COLO668 (cell line): ENCODE measurements around the gene DYSF.
"Not testable (repeated sequence)": the region's sequence is repeated elsewhere in the genome, so short reads cannot be mapped to it uniquely, and the experiment has no call there.

Experiments
- DNase-seq: peaks from one replicate; lab custom pipeline; 2025; ENCODE audit not compliant: unreplicated experiment; lab: John Stamatoyannopoulos, UW

Gene DYSF

DNA sequence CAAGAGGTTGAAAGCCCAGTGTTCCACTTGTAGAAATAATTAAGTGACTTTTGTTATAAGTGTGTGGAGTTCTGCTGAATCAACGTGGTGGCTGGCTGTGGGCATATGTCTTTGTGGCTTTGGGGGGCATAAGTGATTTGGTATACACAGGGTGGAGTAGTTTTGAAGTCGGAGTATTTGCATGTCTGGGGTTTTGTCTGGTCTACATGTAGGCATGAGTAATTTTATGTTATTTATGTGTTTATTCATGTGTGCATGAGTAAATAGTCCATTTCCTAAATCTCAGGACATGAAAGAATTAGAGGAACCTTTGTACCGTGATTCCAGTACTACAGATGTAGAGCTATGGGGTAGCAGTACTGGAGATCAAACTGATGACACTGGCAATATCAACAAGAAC, 179.7 kb downstream of the DYSF start:
- DNase-seq: no peak

DNA sequence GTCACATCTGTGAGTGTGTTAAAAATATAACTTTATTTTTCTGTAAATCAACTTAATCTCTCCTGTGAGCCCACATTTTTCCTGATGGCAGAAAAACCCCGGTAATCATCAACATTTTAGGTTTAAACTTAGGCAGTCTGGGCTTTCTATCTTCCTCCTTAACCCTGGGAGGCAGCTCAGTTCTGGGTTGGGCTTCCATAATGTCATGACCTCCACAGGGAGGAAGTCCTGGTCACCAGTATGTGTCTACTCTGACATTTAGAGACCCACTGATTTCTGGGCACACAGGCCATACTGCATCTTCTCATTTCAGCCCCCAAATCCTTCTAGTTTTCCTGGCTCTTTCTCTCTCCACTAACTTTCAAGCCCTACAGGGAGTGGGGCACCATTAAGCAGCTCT, 181.2 kb downstream of the DYSF start:
- DNase-seq: no peak

DNA sequence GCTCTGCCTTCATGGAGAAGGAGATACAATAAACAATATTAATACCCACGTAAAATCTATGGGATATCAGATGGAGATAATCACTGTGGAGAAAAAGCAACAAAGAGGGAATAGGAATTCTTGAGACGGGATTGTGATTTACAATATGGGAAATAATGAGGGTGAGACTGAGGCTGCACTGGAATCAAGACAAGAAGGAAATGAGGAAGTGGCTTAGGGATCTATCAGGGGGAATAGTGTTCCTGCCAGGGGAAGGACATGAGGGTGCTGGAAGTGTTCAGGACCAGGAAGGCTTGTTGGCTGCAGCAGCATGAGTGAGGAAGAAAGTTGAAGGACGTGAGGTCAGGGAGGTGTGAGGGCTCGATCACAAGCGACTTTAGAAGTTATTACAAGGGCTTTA, 182.4 kb downstream of the DYSF start:
- no peak for DNase-seq

DNA sequence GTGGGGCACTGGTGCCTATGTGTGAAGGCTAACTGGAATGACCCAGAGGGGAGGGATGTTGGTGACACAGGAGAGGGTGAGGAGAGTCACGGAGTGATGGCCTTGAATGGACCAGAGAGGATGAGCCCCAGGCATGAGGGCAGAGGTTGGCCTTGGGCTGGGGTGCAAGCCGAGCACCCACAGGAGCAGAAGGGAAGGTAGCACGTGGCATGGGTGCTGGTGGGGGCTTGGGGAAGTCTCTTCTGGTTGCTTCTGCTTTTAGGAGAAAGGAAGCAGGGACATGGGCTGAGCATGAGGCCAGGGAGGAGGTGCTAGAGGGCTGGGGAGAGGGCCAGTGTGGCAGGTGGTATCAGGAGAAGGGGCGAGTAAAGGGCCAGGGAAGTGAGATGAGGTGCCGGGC, 183.8 kb downstream of the DYSF start:
- no peak for DNase-seq

DNA sequence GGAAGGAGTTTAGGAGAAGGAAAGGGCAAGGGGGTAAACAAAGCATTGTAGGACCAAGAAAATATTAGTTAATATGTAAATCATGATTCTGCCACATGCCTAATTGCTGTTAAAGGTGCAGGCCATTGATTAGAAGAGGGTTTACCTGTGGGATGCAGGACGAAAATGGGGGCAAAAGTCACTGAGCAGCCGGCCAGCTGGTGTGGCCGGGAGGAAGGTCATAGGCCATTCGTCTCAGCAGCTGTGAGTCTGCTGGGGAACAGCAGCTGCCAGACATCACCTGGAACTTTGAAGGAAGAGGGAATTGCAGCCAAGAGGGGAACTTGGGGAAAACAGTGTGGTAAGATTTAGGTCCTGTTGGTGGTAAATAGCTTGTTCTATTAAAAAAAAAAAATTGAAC, 184.4 kb downstream of the DYSF start:
- DNase-seq: no peak

DNA sequence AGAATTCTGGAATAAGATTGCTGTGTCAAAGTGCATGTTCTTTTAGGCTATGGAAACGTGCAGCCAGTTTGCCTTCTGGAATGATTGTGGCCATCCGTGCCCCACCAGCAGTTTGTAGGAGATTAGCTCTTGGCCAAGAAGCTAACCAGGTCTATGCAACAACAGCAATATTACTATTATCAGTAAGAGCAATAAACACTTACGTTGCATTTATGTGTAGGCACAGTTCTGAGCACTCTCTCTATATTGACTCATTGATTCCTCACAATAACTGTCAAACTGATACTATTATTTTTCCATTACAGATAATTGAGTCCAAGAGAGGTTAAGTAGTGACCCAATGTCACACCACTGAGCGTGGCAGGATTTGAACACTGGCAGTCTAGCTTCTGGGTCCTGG, 186.4 kb downstream of the DYSF start:
- DNase-seq: no peak

DNA sequence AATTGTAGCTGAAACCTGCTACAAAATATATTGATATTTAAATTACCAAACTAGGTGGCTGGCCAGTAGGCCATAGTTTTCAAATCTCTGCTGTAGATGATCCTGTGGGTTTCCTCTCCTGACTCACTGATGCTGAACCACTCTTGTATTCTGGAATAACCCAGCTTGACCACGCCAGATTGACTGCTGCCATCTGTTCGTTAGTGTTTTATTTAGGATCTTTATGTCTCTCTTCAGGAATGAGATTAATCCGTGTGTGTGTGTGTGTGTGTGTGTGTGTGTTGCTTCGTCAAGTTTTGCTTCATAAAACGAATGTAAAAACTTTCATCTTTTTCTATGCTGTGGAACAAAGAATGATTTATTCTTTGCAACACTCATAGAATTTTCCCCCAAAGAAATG, 187.1 kb downstream of the DYSF start:
- no peak for DNase-seq

DNA sequence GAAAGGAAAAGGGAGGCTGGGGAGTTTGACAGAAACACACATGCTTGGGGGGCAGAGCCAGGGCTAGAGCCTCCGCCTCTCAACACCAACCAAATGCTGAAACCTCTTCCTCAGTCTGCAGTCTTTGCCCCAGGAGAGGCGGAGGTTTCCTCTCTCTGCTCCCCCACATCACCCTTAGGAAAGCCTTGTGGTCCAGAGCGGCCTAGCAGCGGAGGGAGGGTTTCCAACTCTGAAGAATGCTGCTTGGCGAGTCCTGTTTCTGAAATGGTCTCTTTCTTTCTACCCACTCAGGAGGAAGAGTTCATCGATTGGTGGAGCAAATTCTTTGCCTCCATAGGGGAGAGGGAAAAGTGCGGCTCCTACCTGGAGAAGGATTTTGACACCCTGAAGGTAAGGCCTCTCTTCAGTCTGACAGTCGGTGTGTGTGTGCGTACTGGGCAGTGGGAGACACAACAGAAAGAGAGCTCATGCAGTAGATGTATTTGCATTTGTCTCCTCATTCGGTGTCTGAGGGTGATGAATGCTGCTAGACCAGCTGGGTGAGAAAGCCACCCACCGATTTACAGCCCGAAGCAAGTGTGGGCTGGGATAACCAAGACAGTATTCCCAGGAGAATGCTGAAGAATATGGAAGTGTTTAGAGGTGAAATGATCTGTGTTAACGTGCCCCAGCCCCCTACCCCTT, 190.5 kb downstream of the DYSF start:
- no peak for DNase-seq

DNA sequence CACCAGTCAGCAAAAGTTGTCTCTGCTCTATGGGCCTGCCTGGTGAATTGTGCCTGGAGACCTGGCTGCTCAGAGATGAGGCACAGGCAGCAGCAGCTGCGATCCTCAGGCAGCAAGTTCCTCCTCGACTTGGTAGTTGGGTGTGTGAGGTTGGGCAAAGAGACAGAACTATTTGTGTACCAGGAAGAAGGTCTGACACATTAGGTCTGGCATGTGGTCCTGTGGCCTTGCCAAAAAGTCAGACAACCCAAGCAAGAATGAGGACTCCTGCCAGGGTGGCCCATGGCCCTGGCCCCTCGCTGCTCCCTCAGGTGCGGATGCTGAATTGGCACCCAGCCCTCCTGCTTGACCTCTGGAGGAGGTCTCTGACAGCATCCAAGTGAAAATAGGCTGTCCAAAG, 192.7 kb downstream of the DYSF start:
- no peak for DNase-seq

DNA sequence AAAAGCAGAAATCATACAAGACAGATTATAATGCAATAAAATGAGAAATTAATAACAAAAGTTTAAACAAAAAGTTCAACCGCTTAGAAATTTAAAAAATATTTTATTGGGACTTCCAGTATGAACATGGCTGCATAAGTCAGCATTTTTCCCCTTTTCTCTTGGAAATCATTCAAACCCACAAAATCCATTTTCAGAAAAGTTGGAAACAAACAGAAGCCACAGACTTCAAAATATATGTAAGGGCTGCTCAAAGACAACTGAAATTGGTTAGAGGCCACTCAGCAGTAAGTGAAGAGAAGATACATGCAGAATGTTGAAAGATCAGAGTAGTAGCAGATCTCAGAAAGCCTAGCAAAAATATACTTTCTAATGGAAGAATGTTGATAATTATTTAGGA, 194.0 kb downstream of the DYSF start:
- no peak for DNase-seq

DNA sequence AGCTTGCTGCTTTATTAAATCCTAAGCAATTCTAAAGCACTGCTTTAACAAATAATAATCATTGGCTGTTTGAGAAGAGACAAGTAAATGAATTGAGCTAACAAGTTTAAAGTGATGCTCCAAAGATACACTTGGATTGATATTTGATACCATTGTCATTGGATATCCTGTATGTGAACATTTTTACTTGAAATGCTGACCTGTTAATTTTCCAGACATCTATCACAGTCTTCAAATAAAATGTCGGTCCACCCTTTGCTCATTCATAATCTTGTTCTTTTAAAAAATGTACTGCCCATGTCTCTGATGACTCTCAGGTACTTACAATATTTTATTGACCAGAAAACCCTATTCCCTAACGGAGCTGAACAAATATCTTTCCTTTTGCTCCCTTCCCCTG, 202.1 kb downstream of the DYSF start:
- DNase-seq: no peak

DNA sequence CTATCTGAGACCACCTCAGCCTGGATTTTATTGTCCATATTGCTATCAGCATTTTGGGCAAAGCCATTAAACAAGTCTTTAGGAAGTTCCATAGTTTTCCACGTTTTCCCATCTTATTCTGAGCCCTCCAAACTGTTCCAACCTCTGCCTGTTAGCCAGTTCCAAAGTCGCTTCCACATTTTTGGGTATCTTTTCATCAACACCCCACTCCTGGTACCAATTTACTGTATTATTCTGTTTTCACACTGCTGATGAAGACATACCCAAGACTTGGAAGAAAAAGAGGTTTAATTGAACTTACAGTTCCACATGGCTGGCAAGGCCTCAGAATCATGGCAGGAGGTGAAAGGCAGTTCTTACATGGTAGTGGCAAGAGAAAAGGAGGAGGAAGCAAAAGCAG, 204.9 kb downstream of the DYSF start:
- DNase-seq: not testable (repeated sequence)

DNA sequence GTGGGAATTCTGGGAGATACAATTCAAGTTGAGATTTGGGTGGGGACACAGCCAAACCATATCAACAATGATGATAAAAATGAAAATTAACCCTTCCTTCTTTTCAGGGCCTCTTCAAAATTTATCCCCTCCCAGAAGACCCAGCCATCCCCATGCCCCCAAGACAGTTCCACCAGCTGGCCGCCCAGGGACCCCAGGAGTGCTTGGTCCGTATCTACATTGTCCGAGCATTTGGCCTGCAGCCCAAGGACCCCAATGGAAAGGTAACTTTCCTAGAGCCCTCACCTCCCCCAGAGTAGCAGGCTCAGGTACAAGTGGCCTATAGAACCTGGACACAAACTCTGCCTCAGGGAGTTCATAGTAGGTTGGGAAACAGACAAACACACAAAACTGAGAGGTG, 205.4 kb downstream of the DYSF start:
- no peak for DNase-seq

DNA sequence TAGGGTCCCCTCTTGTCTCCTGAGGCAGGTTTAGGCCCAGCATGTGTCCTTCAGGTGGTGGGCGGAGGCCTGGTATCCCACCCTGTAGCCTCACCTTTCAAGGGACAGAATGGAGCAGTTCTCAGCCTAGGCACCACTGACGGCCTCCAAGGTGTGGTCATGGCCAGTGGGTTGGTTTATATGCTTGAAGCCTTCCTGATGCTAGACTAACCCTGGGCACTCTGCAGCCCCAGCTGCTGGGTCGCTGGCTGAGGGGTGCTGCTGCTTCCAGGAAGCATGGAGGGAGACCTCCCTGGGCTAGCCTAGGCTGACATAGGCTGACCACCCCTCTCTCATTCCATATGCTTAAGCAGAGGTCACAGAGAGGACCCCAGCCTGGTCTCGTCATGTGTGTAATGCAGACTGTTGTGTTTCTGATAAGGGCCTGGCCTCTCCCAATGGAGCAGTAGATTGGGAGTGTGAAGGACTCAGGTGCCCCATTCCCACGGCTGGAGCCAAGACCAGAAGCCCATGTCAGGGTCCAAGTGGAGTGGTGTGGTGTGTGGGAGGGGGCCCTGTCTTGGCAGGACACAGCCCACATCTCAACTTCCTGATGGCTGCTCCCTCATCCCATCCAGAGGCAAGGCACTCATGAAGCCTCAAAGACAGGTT, 206.6 kb downstream of the DYSF start:
- no peak for DNase-seq

DNA sequence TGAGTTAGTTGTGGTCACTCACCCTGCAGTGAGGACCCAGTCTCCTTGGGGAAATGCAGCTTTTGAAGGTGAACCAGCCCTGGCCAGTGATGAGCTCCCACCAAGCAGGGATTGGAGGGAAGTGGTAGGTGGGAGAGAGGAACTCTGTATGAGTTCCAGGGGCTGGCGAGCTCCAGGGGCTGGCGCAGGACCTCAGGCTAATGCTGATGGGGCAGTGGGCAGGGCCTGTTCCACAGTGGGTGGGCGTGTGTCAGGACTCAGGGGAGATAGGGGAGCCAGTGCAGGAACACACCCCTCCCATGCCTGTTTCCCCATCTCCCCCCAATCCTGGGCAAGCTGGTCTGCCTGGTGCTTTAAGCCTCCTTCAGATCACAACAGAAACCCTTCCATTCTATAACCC, 208.4 kb downstream of the DYSF start:
- no peak for DNase-seq

DNA sequence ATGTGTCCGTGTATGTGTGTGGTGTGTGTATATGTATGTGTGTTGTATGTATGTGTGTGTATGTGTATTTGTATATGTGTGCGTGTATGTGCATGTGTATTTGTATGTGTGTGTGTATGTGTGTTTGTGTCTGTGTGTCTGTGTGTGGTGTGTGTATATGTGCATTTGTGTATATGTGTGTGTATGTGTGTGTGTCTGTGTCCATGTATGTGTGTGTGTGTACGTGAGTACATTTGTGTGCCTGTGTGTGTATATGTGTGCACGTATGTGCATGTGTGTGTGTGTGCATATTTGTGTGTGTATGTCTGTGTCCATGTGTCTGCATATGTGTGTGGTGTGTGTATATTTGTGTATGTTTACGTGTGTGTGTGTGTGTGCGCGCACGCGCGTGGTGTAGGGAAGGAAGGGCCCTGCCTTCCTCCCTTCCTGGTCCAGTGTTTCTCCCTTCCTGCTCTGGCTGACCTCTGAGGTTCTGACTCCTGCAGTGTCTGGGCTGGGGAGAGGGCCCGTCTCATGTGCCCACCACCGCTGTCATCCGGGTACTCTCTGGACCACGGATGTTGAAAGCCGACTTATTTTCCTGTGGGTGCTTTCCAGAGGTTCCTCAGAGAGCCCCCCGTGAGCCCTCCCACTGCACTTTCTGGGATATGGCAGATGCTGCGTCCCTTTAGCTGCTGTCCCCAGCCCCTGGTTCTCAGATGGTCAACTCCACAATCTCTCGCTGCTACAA, 209.5 kb downstream of the DYSF start:
- no peak for DNase-seq

DNA sequence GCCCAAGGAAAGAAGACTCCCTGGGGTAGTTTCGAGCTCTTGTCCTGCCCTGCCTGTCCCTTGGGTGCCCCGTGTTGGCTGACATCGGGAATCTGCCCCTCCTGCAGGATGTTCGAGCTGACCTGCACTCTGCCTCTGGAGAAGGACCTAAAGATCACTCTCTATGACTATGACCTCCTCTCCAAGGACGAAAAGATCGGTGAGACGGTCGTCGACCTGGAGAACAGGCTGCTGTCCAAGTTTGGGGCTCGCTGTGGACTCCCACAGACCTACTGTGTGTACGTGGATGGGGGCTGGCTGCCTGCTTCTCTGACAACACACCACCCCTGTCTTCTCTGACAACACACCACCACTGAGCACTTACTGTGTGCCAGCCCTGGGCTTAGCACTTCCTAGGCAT, 210.8 kb downstream of the DYSF start:
- DNase-seq: no peak

DNA sequence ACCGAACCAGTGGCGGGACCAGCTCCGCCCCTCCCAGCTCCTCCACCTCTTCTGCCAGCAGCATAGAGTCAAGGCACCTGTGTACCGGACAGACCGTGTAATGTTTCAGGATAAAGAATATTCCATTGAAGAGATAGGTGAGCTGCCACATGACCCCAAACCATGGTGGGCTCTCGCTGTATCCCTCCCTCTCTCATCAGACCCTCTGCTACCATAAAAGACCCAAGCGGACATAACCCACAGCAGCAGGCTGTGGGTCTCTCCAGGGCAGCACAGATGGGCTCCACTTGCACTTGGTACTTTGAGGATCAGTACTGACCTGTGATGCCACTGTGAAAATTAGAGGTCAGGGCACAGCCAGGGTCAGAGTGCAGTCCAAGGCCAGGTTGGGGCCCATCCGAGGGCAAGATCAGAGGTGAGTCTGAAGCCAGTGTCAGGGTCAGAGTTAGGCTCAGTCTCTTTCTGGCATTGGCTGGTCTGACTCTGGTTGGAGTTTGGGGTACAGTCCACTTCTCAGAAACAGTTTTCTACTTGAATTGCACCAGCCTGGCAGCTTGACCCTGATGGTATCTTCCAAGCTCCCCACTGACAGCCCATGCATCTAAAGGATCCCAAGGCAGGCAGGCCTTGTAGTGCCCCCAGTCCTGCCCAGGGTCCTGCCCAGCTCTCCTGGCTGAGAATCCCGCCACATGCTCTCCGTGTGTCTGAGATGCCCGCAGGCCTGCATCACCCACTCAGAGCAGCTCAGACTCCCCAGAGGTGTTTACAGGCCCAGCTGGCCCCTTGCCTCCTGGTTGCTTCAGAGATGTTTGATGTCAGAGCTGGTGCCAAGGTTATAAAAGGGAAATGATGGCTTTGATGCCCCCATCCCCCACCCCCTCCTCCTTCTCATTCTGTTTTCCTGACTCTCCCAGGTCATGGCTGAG, 212.1 kb downstream of the DYSF start:
- no peak for DNase-seq

DNA sequence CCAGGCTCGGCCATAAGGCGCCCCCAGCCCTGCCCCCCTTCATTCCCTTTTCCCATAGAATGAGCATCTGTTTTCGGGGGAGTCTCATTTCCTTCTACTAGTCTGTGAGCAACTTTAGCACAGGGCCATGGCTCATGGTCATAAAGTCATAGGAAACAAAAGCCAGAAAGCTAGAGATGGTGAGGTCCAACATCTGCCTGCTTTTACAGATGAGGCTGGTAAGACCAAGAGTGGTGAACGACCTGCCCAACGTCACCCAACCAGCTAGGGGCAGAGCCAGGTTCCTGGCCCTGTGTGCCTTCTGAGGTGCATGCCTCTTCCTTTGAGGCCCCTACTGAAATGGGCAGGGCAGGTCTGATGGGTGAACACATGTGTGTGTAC, 212.7 kb downstream of the DYSF start:
- DNase-seq: no peak

DNA sequence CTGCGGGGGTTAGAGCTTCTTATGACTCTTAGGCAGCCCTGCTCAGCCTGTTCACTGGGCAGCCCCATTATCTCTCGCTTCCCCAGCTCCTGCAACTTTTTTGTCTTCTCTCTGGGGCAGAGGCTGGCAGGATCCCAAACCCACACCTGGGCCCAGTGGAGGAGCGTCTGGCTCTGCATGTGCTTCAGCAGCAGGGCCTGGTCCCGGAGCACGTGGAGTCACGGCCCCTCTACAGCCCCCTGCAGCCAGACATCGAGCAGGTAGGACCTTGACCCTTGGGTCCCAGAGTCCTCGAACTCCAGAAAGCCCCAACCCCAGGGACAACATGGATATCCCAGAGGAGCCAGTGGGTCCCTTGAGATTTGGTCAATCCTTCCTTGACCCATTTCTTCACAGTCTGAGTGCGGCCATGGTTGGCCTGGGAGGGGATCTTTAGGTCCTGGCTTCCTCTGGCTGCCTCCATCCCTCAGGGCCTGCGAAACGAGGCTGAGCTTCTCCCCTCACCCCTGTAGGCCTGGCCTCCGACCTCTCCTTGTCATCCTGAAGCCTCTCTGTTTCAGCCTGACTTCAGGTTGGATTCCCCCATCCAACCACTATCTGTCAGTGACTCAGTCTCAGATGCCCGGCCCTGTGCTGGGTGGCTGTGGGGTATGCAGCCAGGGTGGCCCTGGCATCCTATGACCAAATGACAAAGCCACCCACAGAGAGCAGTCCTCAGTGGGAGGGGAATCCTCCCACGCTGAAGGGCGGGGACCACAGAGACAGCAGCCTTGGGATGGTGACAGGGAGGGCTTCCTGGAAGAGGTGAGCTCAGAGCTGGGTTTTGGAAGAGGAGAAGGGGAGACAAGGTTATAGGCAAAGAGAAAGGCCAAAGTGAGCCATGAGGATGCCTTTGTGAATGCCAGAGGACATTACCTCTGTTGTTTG, 214.2 kb downstream of the DYSF start:
- DNase-seq: no peak
